Right renal cortex interstitium (tissue), 3 donors: ENCODE measurements around the gene MYADM. TPM values are rescaled to one million over a fixed set of nuclear protein-coding genes. Genes with fewer than 3 reads are reported as not detected.
"Not testable (repeated sequence)": the region's sequence is repeated elsewhere in the genome, so short reads cannot be mapped to it uniquely, and the experiment has no call there.

Experiments used
- DNase-seq, 3 donors: peaks; one replicate each; pipeline ENCODE4 v3.0.0-alpha.2; 2013; ENCODE audit warnings: low read depth in 3 of 3, low spot score in 2 of 3
- polyA plus RNA-seq, 3 donors: library from polyadenylated mRNA; unstranded; fragments of 120-200 nt; gene quantifications; one replicate each; pipeline ENCODE4 v1.2.1, GENCODE V29; 2013; ENCODE audit not compliant: insufficient read length in 3 of 3

The MYADM gene
- polyA plus RNA-seq, 3 donors: 61.0 to 67.8 (median 67.8) TPM

- no peak for DNase-seq
Observed at GRCh38 chr19:53868091-53868891, 608 bp downstream of the MYADM start.

DNA sequence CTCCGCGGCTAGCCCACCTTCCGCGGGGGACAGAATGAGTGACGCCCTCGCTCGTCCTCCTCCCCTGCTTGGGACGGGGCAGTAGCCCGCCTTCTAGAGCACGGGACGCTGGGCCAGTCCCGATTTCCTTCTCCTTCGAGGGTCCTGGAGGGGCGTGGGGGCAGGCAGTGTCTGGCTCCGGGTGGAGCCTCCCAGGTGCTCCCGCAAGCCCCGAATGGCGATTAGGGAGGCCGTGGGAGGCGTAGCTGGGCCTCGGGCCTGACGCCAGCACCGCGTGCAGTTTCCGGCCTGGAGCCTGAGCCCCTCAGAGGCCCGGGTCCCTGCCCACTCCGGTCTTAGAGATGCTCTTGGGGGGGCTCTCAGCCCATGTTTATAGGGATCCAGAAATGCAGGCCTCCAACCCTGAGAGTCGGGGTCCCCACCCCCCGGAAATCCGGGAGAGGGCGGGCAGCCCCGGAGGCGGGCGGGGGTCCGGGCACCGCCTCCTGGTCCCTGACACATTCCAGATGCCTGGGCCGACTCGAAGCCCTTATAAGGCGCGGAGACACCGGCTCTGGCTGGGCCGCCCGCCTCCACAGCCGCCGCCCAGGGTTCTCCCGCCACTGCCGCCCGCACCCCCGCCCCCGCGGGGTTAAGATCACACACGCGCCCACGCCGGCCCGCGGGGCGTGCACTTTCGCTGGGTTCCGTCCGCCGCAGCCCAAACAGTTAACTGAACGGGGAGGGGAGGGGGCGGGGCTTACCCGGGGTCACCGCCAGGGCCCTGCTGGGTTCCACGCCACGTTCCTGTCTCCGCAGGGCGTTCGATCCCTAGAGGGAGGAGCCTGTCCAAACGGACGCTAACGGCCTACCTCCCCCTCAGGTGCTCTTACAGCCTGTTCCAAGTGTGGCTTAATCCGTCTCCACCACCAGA is 1.5 kb downstream of the MYADM start:
- DNase-seq: peak in 1 of 3 donors; percentile 78

GRCh38 chr19:53869805-53870484 is 2.3 kb downstream of the MYADM start:
- DNase-seq: not testable (repeated sequence)

GRCh38 chr19:53870485-53870844 is 2.8 kb downstream of the MYADM start:
- no peak for DNase-seq

DNA sequence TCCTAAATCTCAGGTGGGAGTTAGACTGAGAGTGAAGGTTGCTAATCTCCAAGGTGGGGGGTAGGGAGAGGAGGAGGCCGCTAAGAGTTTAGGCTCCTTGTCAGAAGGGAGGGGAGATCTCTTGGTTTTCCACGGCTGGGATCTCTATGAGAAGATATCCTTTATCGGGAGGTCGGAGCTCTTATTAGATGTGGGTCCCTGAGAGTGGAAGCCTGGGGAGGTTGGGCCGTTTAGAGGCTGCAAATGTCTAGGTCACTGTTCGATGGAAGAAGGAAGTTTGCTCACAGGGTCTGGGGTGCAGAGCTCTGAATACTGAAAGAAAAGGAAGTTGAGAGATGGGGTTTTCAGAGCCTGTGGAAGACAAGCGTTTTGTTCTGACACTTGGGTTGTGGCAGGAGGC is 3.8 kb downstream of the MYADM start:
- no peak for DNase-seq

DNA sequence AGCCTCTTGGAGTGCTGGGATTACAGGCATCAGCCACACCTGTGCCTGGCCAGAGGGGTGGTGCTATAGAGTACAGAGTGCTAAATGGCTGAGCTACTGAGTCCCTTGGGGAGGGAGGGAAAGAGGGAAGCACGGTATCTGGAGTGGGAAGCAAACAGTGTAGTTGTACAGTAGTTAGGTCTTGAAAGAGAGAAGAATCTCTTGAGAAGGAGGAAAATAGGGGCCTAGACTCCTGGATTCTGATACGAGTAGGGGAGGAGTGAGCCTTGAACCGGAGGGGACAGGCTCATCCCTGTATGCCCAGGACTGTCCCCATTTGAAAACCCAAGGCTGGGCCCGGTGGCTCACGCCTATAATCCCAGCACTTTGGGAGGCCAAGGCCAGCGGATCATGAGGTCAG is 5.1 kb downstream of the MYADM start:
- DNase-seq: no peak

DNA sequence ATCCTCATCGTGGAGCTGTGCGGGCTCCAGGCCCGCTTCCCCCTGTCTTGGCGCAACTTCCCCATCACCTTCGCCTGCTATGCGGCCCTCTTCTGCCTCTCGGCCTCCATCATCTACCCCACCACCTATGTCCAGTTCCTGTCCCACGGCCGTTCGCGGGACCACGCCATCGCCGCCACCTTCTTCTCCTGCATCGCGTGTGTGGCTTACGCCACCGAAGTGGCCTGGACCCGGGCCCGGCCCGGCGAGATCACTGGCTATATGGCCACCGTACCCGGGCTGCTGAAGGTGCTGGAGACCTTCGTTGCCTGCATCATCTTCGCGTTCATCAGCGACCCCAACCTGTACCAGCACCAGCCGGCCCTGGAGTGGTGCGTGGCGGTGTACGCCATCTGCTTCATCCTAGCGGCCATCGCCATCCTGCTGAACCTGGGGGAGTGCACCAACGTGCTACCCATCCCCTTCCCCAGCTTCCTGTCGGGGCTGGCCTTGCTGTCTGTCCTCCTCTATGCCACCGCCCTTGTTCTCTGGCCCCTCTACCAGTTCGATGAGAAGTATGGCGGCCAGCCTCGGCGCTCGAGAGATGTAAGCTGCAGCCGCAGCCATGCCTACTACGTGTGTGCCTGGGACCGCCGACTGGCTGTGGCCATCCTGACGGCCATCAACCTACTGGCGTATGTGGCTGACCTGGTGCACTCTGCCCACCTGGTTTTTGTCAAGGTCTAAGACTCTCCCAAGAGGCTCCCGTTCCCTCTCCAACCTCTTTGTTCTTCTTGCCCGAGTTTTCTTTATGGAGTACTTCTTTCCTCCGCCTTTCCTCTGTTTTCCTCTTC is 6.3 kb downstream of the MYADM start:
- DNase-seq: no peak

- DNase-seq: no peak
Observed at GRCh38 chr19:53874606-53874990, 6.9 kb downstream of the MYADM start.

DNA sequence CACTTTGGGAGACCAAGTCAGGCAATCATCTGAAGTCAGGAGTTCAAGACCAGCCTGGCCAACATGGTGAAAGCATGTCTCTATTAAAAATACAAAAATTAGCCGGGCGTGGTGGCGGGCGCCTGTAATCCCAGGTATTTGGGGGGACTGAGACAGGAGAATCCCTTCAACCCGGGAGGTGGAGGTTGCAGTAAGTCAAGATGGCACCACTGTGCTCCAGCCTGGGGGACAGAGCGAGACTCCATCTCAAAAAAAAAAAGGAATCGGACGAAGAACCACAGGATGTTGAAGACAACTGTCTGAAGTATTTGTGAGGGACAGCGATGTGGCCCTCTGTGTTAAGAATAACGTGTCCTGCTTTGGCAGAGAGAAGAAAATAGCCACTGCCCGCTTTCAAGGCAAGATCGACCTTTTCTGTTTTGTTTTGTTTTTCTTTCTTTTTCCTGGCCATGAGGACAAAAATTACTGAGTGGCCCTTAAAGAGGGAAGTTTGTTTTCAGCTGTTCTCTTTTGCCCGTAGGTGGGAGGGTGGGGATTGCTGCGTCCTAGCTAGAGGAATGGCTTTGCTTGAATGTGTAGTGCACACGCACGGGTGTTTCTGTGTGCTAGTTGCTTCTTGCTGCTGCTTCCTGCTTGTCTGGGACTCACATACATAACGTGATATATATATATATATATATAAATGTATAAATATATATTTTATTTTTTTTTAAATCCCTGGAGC is 8.1 kb downstream of the MYADM start:
- no peak for DNase-seq

- DNase-seq: no peak
Observed at GRCh38 chr19:53876651-53877224, 9.1 kb downstream of the MYADM start.

- no peak for DNase-seq
Observed at GRCh38 chr19:53877361-53877766, 9.7 kb downstream of the MYADM start.

GRCh38 chr19:53878776-53879139 is 11.1 kb downstream of the MYADM start:
- no peak for DNase-seq

DNA sequence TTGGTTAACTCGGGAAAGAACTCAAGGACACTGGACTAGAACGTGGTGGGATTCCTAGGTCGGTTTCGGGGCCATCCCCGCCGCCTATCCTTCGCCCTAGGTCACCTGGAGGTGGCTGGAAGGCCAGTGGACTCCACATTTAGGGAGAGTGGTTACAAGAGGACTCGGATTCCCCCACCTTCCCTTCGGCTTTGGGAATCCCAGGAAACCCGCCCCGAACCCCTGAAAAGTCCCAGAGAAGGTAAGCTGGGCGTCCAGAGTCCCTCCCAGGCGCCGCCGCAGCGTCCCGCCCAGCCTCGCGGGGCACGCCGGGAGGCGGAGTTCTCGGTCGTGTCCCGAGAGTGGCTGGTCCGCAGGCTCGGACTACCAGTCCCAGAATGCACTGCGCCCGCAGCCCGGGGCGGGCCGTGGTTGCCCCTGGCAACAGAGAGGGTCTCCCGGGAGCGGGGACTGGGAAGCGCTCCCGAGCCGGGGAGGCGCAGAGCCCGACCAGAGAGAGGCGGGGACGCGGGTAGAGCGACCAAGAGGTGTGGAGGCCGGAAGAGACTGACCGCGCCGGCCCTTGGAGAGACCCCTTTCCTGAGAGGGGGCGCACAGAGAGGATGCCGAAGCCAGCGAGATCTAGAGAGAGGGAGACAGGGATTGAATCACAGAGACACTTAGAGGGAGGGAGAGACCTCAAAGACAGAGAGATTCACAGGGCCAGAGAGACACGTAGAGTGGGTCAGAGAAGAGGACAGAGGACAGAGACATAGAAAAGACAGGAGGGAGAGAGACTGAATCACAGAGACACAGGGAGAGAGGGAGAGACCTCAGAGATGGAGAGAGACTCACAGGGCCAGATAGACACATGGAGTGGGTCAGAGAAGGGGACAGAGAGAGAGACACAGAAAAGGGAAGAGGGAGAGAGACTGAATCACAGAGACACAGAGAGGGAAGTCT is 11.7 kb downstream of the MYADM start:
- DNase-seq: peak; percentile 84 to 95 (median 90)

GRCh38 chr19:53880711-53881481 is 13.2 kb downstream of the MYADM start:
- DNase-seq: no peak

- no peak for DNase-seq
Observed at GRCh38 chr19:53881482-53882390, 14.1 kb downstream of the MYADM start, which contains the start of gene PRKCG. Gene PRKCG (plus strand): TSS chr19:53882197. CDS start chr19:53882495, 298 bp downstream.

DNA sequence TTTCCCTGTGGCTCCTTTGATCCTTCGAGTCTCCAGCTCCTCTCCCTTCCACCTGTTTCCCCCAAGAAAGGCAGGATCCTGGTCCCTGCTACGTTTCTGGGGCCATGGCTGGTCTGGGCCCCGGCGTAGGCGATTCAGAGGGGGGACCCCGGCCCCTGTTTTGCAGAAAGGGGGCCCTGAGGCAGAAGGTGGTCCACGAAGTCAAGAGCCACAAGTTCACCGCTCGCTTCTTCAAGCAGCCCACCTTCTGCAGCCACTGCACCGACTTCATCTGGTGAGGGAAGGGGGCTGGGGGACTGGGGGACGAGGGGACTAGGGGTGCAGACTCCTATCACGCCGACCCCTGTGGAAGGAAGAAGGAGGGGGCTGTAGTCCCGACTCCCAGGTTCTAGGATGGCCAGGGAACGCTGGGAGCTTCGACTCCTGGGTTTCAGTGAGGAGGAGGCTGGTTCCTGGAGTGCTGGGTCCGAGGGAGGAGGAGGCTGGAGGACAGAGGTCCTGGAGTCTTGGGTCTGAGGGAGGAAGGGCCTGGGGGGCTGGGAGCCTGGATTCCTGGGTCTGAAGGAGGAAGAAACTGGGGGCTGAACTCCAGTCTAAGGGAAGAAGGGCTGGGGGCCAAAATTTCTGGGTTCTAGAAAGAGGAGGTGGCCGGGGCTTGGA is 14.8 kb downstream of the MYADM start:
- DNase-seq: no peak
